NB4 (cell line): ENCODE measurements around the gene NPHP4.
A peak's percentile ranks its signal among the peaks of the same experiment; 100 is the strongest.

Experiments
- CTCF ChIP-seq: IDR thresholded peaks from one replicate; pipeline ENCODE4 v1.5.1; 2012; ENCODE audit warnings: low read depth, low read length
- MYC ChIP-seq: IDR thresholded peaks from 2 replicates; pipeline ENCODE4 v1.6.1; 2011; ENCODE audit warnings: low read depth, low read length
- POLR2A ChIP-seq: IDR thresholded peaks from 2 replicates; pipeline ENCODE4 v1.6.1; 2011; ENCODE audit warnings: mild to moderate bottlenecking; ENCODE audit not compliant: insufficient read length; ENCODE audit errors: extremely low read depth
- TF ChIP-seq, protein P1 (sequence below): IDR thresholded peaks from 2 replicates; pipeline ENCODE4 v1.6.1; 2011; ENCODE audit warnings: low read depth, low read length

DNA sequence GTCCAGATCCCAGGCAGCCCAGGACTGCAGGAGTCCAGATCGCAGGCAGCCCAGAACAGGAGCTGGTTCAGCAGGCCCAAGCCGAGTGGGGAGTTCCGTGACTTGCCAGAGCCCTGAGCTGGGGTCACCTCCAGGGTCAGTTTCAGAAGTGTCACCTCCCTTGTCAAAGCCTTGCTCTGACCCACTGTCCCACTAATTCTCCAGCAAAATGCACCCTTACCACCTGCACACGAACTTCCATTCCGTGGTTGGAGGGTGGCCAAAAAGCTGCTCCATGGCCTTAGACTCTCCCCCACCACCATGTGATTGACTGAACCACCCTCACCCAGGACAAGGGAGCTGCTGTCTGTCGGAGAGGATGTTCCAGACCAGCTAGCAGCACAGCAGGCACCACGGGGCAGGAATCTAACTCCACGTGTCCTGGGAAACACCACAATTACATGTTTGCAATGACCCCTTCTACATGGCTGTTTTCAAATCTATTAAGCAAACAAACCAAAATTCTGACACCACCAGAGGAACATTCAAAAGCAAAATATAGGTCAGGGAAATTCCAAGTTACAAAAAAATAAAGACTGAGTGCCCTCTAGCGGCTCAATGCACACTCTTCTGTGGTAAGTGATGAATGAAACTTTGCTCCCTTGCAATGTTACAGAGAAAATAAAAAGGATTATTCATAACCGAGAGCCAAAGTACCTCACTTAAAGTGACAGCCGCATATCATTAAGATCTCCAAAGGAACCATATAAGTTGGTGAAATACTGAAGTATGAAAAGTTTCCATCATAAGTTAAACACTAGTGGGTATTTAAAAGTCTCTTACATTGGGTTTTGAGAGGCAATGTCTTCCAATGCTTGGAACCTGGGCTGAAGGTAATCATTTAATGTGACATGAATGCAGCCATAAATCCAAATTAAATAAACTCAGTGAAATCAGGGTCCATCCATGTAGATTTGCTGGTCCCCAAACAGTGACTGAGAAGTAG, 76.3 kb downstream of the NPHP4 start:
- TF ChIP-seq CTCF (peak; percentile 37), POLR2A (no peak), MYC (no peak)
- TF ChIP-seq, protein P1, sequence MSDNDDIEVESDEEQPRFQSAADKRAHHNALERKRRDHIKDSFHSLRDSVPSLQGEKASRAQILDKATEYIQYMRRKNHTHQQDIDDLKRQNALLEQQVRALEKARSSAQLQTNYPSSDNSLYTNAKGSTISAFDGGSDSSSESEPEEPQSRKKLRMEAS, result no peak
